Stimulated activated CD8-positive, alpha-beta memory T cell treated with anti-CD3 and anti-CD28 coated beads, Interleukin-4, amount 100 ng/mL, for 1 hour (primary cell): Measurements from ENCODE around the gene GPC3.
"Not testable (repeated sequence)": the region's sequence is repeated elsewhere in the genome, so short reads cannot be mapped to it uniquely, and the experiment has no call there.

Experiments used
- DNase-seq, 2 donors: peaks; one replicate each; pipeline ENCODE4 v3.0.0-alpha.2; 2020; ENCODE audit warnings: low read depth in 2 of 2, low spot score in 1 of 2

Gene GPC3

DNA sequence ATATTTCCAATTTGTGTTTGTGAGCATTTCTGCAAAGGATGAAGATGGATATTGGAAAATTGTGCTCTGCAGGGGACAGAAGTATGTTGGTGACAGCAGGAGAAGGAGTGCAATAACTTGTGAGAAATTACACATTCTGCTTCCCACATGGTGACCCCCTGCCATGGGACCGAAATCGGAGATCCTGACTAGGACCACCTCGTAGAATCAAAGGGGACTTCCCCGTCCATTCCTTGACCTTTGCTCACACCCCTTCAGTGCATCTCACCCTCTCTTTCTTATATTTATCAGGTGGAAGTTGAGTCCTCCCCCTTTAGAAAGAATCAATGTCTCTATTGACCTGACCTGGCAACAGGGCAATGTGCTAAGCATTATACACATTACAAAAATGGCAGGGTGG, 451.2 kb downstream of the GPC3 start:
- DNase-seq, result no peak

DNA sequence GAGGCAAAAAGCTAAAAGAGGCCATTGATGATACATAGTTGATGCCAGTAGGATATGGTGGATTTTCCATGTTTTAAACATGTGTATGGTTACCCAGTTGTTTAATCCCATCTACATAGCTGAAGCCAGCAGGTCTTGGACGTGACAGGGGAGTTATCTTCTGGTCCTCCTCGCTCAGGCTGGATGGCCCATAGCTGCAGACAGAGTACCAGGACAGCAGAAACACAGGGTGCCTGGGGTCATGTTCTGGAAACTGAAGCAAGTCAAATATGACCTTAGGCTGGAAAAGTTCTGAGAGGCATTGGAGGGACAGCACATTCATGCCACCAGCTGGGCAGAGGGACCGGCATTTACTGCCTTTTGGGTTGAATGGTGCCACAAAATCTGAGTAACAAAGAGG, 452.1 kb downstream of the GPC3 start:
- no peak for DNase-seq

DNA sequence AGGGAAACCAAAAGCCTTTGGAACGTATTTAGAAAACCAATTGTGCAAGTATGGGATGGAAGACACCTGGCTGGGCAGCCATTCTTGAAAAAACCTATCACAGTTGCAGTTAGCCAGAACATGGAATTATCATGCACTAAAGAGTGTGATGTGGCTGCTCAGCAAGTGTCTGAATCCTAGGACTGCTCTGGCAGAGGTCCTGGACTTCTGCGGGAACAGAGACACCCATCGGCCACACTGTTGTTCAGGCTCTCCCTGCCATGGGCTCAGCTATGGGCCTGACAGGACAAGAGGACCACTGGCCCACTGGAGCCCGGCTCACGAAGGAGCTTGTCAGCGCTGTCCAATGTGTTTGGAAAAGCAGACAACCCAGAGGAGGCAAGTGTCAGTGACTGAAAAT, 454.4 kb downstream of the GPC3 start:
- no peak for DNase-seq

DNA sequence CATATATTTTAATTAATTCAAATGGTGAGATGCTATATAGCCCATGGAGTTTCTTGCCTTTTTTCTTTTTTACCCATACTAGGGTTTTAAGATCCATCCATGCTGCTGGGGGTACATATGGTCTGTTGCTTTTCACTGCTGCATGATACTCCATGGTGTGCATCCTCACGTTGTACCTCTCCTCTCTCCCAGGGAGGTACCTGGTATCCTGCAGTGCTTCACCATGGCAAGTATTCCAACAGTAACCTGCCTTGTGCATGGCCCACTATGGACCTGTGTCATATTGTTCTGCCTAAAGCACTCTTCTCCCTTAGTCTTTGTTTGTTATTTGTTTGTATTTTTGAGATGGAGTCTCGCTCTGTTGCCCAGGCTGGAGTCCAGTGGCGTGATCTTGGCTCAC, 455.8 kb downstream of the GPC3 start:
- no peak for DNase-seq

DNA sequence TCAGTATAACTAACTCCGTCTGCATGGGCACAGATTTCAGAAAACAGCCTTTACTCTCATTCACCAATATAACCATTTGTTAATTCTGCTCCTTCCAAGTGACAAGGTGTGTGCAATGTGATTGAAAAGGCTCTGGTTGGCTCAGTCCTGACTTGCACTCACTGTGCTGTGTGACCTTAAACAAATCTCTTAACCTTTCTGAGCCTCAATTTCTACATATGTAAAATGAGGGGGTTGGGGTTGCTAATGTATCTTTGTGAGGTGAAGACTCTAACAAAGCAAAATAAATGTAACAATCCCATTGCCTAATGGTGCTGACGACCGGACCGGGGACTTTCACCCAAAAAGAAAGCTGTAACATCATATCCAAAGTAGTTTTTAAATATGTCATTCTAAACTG, 457.6 kb downstream of the GPC3 start:
- no peak for DNase-seq

DNA sequence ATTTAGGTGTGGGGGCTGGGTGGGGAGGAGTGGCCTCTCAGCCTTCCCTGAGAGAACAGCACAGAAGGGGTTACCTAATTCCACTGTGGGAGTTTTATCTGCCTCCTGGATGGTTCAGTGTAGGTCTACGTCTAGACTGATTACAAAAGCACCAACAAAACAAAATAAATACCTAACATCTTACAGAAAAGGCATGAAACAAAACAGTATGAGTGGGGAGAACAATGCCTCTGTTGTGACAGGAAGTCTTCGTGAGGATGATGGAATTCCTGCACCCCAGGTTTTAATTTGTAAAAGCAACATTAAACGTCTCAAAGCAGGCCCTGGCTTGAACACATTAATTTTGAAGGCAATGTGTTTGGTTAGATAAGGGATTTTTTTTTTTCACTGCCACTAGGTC, 458.0 kb downstream of the GPC3 start:
- no peak for DNase-seq

DNA sequence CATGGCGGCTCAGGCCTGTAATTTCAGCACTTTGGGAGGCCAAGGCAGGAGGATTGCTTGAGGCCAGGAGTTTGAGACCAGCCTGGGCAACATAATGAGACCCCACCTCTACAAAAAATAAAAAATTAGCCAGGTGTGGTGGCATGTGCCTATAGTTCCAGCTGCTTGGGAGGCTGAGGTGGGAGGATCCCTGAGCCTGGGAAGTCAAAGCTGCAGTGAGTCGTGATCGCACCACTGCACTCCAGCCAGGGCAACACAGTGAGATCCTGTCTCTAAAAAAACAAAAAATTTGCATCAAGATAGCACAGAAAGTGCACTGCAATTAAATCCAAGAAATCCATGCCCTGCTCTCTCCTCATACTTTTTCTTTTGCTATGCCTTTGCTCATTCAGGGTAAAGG, 458.6 kb downstream of the GPC3 start:
- DNase-seq, result not testable (repeated sequence)

DNA sequence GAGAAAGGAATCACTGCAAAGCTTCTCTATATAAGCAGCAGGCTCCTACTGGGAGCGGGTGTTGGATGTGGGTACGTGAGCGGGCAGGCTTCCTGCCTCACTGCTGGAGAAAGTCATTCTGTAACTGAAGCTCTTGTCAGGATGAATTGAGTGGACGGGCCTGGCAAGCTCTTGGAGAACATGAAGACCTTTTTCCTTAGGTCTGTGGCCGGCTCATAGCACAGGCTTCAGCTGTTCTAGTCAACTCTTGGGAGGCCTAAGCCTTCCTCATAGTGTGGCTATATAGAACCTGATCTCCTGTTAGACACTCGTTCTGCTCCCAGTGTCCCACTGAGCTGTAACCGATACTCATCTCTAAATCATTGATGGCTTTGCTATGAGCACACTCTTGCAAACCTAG, 461.9 kb downstream of the GPC3 start:
- DNase-seq, result no peak

DNA sequence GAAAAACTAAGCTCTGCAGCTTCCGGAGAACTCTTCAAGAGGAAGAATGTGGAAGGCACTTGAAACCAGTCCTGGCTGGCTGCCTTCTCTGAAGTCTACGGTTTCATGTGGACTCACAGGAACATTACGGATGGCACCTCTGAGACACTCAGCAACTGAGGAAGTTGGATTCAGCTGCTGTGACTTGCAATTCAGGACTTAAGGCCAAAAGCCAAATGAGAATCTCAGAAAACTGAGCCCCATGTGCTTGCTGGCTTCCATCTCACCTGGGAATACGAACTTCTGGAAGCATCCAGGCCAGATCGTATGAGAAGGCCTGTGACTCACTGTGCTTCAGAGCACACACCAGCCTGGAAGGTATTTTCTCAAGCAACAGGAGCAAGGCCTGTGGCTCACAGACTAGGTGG, 462.3 kb downstream of the GPC3 start:
- DNase-seq, result no peak

DNA sequence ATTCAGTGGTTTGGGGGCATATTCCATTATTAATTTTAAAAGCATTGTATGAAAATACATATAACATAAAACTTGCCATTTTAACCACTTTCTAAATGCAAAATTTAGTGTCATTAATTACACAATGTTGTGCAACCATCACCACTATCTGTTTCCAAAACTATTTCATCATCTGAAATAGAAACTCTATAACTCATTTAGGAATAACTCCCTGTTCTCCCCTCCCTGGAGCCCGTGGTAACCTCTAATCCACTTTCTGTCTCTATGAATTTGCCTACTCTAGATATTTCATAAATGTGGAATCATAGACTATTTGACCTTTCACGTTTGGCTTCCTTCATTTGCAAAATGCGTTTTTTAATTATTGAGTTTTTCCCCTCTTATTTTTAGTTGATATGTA, 468.7 kb downstream of the GPC3 start:
- DNase-seq, result no peak

DNA sequence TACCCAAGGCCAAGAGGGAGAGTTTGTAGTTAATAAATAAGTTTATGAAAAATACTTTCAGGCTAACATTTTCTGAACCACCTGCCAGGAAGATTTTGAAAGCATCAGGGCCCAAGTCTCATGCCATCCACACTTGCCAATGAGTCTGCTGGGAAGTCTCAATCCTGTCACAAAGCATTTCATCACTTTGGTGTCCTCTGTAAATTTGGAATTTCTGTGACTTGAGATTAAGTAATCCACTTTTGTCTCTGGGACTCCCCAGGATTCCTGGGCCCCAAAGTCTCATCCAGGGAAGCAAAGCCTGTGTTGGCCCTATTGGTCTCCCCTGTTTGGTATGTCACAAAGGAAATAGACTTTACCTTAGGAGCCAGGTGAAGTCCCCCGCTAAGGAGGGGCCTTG, 470.9 kb downstream of the GPC3 start:
- DNase-seq, result no peak

DNA sequence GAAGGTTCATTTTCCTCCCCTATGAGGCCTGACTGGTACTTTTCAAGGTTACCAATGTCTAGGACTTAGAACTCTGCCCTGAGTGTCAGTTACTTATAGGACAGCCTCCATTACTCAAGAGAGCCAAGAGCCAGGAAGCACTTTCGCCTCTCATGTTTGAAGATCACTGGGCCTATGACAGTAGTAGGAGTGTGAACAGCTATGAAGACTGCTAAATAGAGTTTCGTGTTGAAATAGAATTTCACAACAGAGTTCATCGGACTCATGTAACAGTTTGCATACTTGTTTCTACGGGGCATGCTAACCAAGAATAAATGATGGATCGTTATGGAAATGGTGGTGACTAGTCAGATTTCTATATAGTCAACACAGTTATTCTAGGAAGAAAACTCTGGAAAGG, 472.3 kb downstream of the GPC3 start:
- DNase-seq, result no peak

DNA sequence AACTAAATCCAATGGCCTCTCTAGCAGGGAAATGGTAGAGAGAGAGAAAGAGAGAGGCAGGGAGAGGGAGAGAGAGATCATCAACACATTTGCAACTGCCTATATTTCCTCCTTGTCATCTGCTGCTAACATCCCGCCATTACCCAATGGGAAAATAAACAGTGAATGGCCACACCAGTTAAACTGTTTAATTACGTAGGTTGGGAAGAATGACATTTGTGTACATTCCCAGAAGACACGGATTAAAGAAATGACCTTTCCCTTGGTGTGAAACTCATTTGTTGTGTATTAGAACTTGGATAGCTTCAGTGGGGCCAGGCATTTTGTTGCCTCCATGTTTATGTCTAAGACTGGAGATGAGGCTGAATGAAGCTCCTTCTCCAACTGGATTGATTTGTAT, 474.4 kb downstream of the GPC3 start:
- no peak for DNase-seq

DNA sequence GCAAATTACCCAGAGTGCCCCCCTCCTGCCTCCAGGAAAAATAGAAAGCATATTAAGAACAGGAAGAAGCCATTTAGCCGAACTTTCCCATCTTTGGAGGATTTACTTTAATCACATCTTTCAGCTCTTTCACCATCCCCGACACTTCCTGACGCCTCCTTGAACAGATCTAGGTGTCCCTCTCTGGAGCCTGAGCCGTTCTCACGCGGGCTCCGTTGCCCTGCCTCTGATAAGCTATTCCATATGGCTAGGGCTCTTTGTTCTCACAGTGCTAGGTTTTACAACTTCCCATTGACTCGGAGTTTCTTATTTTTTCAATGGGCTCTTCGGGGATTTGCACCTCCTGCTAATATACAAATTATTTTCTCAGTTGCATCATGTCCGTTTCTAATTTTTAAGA, 488.0 kb downstream of the GPC3 start:
- no peak for DNase-seq

DNA sequence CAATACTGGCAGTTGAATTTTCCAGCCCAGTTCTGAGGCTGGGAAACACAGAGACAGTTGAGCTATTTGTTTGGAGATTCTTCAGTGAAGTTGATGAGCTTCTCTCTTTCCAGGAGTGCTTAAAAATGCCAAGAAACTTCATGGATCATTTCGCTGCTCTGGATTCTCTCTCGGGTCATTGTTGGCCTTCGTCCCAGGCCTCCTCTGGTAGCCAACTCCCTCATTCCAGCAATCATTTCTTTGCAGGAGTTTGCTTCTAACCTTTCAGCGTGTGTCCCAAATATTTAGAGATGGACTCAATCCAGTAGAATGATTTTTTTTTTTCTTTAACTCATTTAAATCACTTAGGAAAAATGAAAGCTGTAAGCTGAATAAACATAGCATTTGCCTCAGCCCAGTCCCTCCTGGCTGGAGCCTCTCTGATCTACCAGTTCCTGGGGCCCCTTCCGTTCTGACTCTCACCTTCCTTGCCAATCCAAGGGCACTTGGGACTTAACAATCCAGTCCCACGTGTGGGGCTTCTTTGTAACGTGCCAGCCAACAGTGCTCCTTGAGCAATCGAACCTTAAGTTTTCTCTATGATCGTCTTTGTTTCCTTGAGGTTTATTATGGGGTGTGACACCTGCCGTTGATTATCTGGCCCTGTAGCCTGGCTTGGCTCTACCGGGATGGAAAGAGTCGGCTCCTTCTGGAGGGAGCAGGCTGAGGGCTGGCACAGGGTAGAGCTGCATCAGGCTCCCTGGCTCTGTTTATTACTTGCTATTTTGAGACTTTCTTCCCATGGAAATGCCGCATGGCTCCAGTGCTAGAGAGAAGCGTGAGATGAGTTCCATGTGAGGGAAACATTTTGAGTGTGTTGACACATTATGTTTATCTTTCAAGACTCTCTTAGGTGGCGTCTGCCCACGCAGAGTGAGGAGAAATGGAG, 489.7 kb downstream of the GPC3 start:
- no peak for DNase-seq

DNA sequence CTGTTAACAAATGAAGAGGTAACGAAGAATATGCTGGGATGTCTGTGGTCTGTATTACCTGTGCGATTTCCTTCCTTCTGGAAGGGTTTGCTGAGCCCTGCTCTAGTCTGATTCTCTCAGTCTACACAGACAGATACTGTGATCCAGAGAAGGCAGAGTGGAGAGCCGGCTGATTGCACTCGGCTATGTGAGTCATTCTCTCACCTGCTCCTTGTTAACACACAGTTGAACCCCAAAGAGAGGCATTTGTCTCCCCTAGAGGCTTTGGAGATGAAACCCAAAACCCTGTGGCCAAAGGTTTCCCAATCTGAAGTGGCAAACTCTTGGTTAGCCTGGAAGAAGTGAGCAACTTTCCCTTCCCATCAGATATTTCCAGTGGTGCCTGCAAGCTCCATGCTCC, 492.0 kb downstream of the GPC3 start:
- DNase-seq, result no peak

DNA sequence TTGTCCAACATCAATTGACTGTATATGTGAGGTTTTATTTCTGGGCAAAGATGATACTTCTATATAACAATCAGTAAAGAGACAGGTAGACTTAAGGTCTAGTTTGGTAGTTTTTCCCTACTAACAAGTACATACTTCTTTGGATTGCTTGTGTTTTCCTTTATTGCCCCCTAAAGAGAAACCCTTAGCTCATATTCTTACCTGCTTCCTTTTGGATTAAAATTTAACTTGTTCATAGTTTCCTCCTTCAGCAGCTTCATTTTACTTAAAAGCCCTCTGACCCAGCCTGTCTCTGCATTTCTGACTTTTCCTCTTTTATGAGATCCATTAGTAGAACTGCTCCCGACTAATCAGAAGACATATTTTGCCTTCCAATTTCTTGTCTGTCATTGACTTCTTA, 494.4 kb downstream of the GPC3 start:
- DNase-seq, result no peak
